Liver (tissue), 9 donors: ENCODE measurements around the gene HRH2. TPM values are rescaled to one million over a fixed set of nuclear protein-coding genes. Genes with fewer than 3 reads are reported as not detected.

ENCODE experiments used
- DNase-seq: peaks from one replicate; pipeline ENCODE4 v3.0.0-alpha.2; 2017; ENCODE audit warnings: low spot score
- H3K27ac ChIP-seq, 2 donors: one replicate each; pipeline ENCODE4 v1.7.0; 2013; ENCODE audit warnings: inconsistent platforms in 2 of 2, low read length in 2 of 2, control low read depth in 1 of 2, low read depth in 1 of 2, mild to moderate bottlenecking in 1 of 2
- H3K27me3 ChIP-seq, 4 donors: one replicate each; pipeline versions ENCODE4 v1.6.1 to v1.7.0; 2013; ENCODE audit warnings: low read length in 3 of 4, inconsistent platforms in 1 of 4, mild to moderate bottlenecking in 1 of 4, moderate library complexity in 1 of 4; ENCODE audit not compliant: control insufficient read depth in 4 of 4, insufficient read depth in 4 of 4
- H3K36me3 ChIP-seq, 4 donors: one replicate each; pipeline versions ENCODE4 v1.6.1 to v1.7.0; 2013; ENCODE audit warnings: low read length in 3 of 4, mild to moderate bottlenecking in 3 of 4, low read depth in 1 of 4, moderate library complexity in 1 of 4; ENCODE audit not compliant: control insufficient read depth in 4 of 4, insufficient read depth in 3 of 4
- H3K4me1 ChIP-seq, 4 donors: one replicate each; pipeline versions ENCODE4 v1.6.1 to v1.7.0; 2013; ENCODE audit warnings: low read length in 3 of 4, mild to moderate bottlenecking in 3 of 4, moderate library complexity in 1 of 4; ENCODE audit not compliant: control insufficient read depth in 4 of 4, insufficient read depth in 4 of 4
- H3K4me3 ChIP-seq, 3 donors: one replicate each; pipeline versions ENCODE4 v1.6.1 to v1.7.0; 2013; ENCODE audit warnings: low read length in 3 of 3, control low read depth in 1 of 3, low read depth in 1 of 3, mild to moderate bottlenecking in 1 of 3
- H3K9ac ChIP-seq, 2 donors: one replicate each; pipeline ENCODE4 v1.7.0; 2013; ENCODE audit warnings: low read length in 2 of 2, mild to moderate bottlenecking in 2 of 2, moderate library complexity in 2 of 2, control low read depth in 1 of 2, low read depth in 1 of 2
- H3K9me3 ChIP-seq, 4 donors: one replicate each; pipeline versions ENCODE4 v1.6.1 to v1.7.0; 2013; ENCODE audit warnings: low read length in 3 of 4; ENCODE audit not compliant: control insufficient read depth in 4 of 4
- EGR1 ChIP-seq, 2 donors: IDR thresholded peaks; 2 replicates each; pipeline ENCODE4 v1.6.1; 2016 to 2018; ENCODE audit warnings: antibody characterized with exemption in 2 of 2, low read depth in 2 of 2
- FOXA1 ChIP-seq: IDR thresholded peaks from 2 replicates; pipeline ENCODE4 v1.6.1; 2016; ENCODE audit warnings: antibody characterized with exemption
- FOXA2 ChIP-seq: IDR thresholded peaks from 2 replicates; pipeline ENCODE4 v1.6.1; 2016; ENCODE audit warnings: antibody characterized with exemption
- GABPA ChIP-seq, 2 donors: IDR thresholded peaks in 1 of 2; conservative IDR thresholded peaks in 1 of 2; 2 replicates each; pipeline ENCODE4 v1.6.1; 2016; ENCODE audit warnings: antibody characterized with exemption in 2 of 2, mild to moderate bottlenecking in 1 of 2, moderate library complexity in 1 of 2
- HNF4A ChIP-seq, 2 donors: conservative IDR thresholded peaks; 2 replicates each; pipeline ENCODE4 v1.6.1; 2016; ENCODE audit warnings: antibody characterized with exemption in 2 of 2, mild to moderate bottlenecking in 2 of 2
- JUND ChIP-seq, 2 donors: IDR thresholded peaks; 2 replicates each; pipeline ENCODE4 v1.6.1; 2016; ENCODE audit warnings: antibody characterized with exemption in 2 of 2
- NR2F2 ChIP-seq: IDR thresholded peaks from 2 replicates; pipeline ENCODE4 v1.6.1; 2016; ENCODE audit warnings: antibody characterized with exemption
- RAD21 ChIP-seq, 2 donors: IDR thresholded peaks; 2 replicates each; pipeline ENCODE4 v1.6.1; 2016; ENCODE audit warnings: antibody characterized with exemption in 2 of 2, mild to moderate bottlenecking in 2 of 2
- RXRA ChIP-seq, 2 donors: IDR thresholded peaks; 2 replicates each; pipeline ENCODE4 v1.6.1; 2017 to 2018; ENCODE audit warnings: antibody characterized with exemption in 2 of 2, mild to moderate bottlenecking in 1 of 2
- SP1 ChIP-seq: IDR thresholded peaks from 2 replicates; pipeline ENCODE4 v1.6.1; 2018; ENCODE audit warnings: antibody characterized with exemption, mild to moderate bottlenecking
- TAF1 ChIP-seq: conservative IDR thresholded peaks from 2 replicates; pipeline ENCODE4 v1.6.1; 2016; ENCODE audit warnings: antibody characterized with exemption, mild to moderate bottlenecking
- YY1 ChIP-seq: IDR thresholded peaks from 2 replicates; pipeline ENCODE4 v1.6.1; 2016; ENCODE audit warnings: antibody characterized with exemption, mild to moderate bottlenecking
- WGBS: extraction: QIAGEN DNeasy Blood & Tissue Kit; methylation state at CpG from one replicate; pipeline ENCODE4 v1.1.7; 2013; 5-methylcytosine and 5-hydroxymethylcytosine counted together
- polyA plus RNA-seq, 2 donors: library from polyadenylated mRNA; stranded (reverse) in 1 of 2; unstranded in 1 of 2; fragments of 200-250 nt in 1 of 2; fragments of >200 nt in 1 of 2; fragmentation: Nextera tagmentation in 1 of 2; extraction: Ambion mirVana in 1 of 2; gene quantifications; one replicate each; pipeline versions ENCODE4 v1.2.1 to v1.2.3, GENCODE V29; 2013 to 2015
- total RNA-seq, 2 donors: library from RNA; depleted of rRNA; stranded (reverse); fragments of >200 nt; gene quantifications; one replicate each; pipeline ENCODE4 v1.2.3, GENCODE V29; 2014
- TF ChIP-seq, protein P1 (sequence below): IDR thresholded peaks from 2 replicates; pipeline ENCODE4 v1.6.1; 2016; ENCODE audit warnings: antibody characterized with exemption
- TF ChIP-seq, protein P2 (sequence below): IDR thresholded peaks from 2 replicates; pipeline ENCODE4 v1.6.1; 2016; ENCODE audit warnings: antibody characterized with exemption, mild to moderate bottlenecking
- TF ChIP-seq, protein P3 (sequence below): IDR thresholded peaks from 2 replicates; pipeline ENCODE4 v1.6.1; 2016; ENCODE audit warnings: antibody characterized with exemption
- TF ChIP-seq, protein P4 (sequence below): IDR thresholded peaks from 2 replicates; pipeline ENCODE4 v1.6.1; 2016; ENCODE audit warnings: antibody characterized with exemption
- donor health status: healthy.
- donor health status: healthy.
- donor health status: healthy.
- donor health status: healthy.
- donor health status: healthy.

HRH2 gene
- total and polyA plus RNA-seq, 4 donors, result 0.44 to 2.6 (median 1.3) TPM

DNA sequence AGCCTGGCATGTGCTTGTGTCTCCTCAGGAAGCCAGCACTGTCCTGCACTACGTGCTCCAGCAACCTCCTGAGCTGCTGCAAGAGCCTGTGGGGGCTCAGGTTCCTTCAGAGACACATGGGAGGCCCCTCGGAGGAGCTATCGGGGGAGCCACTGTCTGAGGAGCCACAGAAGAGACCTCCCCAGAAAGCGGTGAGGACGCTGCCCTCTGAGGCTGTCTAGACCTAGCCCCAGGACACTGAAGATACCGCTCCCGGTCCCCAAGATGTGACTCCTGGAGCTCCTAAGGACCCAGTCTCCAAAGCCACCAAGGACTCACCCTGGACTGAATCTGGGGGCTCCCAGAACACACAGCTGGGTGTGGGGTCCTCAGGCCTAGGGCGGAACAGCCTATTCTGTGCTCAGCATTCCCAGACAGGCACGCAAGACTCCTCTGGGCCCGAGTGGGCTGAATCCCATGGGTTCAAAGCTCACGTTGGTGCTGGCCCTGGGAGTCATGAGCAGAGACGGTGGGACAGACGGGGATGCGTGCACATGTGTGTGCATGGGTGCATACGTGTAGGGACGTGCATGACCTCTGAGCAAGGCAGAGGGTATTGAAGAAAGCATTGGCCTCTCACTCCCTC, 50.0 kb downstream of the HRH2 start:
- WGBS, result 94% methylated on average over 16 of the region's 16 CpGs
- Histone ChIP-seq H3K4me3 (no peak overlapping the region), H3K27me3 (no peaks in the 10 kb centered on the region), H3K9ac (no peak overlapping the region), H3K27ac (no peak overlapping the region), H3K4me1 (no peaks in the 10 kb centered on the region), H3K36me3 (no peaks in the 10 kb centered on the region), H3K9me3 (no peaks in the 10 kb centered on the region)
- no peak for DNase-seq
- no peak for TF ChIP-seq SP1
- TF ChIP-seq YY1, result no peak

DNA sequence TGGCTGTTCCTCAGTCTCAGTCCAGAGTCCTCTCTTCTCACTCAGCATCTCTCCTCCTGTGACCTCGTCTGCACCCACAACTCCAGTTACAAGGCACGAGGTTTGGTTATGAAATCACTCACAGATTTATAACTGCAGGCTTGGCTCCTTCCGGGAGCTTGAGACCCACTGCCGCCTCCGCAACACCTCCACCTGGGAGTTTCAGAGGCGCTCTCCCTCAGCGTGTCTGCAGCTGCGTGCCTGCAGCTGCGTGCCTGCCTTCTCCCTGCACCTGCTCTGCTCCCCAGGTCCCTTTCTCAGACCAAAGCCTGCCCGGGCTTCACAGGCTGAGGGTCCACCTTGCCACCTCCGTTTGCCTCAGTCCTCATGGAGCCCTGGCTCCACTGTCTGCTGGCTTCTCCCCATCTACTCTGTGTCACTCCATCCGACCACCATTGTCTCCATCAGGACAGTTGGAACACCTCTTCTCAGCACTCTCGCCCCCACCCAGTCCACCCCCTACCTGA, 51.5 kb downstream of the HRH2 start:
- Histone ChIP-seq H3K9ac (no peak overlapping the region), H3K4me1 (no peaks in the 10 kb centered on the region), H3K4me3 (no peak overlapping the region), H3K27ac (no peak overlapping the region), H3K9me3 (peaks cover 0 to 2% (median 0%) of the 10 kb centered on the region in 4 donors), H3K27me3 (no peaks in the 10 kb centered on the region), H3K36me3 (no peaks in the 10 kb centered on the region)
- TF ChIP-seq RXRA (IDR thresholded peaks at IDR 0.05) (no peak), EGR1 (IDR thresholded peaks at IDR 0.05; ENCODE audit: low read depth in 2 of 2) (no peak)
- TF ChIP-seq, protein P1, sequence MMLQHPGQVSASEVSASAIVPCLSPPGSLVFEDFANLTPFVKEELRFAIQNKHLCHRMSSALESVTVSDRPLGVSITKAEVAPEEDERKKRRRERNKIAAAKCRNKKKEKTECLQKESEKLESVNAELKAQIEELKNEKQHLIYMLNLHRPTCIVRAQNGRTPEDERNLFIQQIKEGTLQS, result no peak
- TF ChIP-seq, protein P2, sequence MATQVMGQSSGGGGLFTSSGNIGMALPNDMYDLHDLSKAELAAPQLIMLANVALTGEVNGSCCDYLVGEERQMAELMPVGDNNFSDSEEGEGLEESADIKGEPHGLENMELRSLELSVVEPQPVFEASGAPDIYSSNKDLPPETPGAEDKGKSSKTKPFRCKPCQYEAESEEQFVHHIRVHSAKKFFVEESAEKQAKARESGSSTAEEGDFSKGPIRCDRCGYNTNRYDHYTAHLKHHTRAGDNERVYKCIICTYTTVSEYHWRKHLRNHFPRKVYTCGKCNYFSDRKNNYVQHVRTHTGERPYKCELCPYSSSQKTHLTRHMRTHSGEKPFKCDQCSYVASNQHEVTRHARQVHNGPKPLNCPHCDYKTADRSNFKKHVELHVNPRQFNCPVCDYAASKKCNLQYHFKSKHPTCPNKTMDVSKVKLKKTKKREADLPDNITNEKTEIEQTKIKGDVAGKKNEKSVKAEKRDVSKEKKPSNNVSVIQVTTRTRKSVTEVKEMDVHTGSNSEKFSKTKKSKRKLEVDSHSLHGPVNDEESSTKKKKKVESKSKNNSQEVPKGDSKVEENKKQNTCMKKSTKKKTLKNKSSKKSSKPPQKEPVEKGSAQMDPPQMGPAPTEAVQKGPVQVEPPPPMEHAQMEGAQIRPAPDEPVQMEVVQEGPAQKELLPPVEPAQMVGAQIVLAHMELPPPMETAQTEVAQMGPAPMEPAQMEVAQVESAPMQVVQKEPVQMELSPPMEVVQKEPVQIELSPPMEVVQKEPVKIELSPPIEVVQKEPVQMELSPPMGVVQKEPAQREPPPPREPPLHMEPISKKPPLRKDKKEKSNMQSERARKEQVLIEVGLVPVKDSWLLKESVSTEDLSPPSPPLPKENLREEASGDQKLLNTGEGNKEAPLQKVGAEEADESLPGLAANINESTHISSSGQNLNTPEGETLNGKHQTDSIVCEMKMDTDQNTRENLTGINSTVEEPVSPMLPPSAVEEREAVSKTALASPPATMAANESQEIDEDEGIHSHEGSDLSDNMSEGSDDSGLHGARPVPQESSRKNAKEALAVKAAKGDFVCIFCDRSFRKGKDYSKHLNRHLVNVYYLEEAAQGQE, result no peak
- WGBS, result 75% methylated on average over 13 of the region's 13 CpGs
- no peak for DNase-seq

DNA sequence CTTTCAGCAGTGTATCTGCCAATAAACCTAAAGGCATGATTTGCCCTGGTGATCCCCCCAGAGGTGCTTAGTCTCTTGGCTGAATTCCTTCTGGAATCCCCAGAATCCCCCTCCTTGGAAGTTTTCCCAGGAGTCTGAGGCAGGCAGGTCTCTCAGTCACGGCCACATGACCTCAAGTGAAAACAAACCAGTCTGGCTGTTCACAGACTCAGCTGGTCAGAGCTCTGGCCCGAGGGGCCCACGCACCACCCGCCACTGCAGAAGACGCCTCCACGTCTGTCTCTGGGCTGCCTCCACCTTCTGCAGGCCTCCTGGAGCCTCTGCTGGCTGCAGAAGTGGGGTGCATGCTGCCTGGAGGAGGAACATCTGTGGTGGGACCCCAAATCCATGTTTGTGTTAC, 52.5 kb downstream of the HRH2 start:
- H3K27ac ChIP-seq, result no peak overlapping the region
- H3K9ac ChIP-seq, result no peak overlapping the region
- H3K4me1 ChIP-seq, result no peaks in the 10 kb centered on the region
- DNase-seq, result no peak
- H3K9me3 ChIP-seq, result peaks cover 0 to 2% (median 0%) of the 10 kb centered on the region in 4 donors
- H3K27me3 ChIP-seq, result no peaks in the 10 kb centered on the region
- H3K36me3 ChIP-seq, result no peaks in the 10 kb centered on the region
- H3K4me3 ChIP-seq, result no peak overlapping the region
- 91% methylated on average over 6 of the region's 6 CpGs for WGBS
- no peak for TF ChIP-seq GABPA (IDR thresholded peaks at IDR 0.05 in 1 of 2, conservative IDR thresholded peaks at IDR 0.05 in 1 of 2)
- no peak for TF ChIP-seq HNF4A (conservative IDR thresholded peaks at IDR 0.05)
- TF ChIP-seq, protein P3, sequence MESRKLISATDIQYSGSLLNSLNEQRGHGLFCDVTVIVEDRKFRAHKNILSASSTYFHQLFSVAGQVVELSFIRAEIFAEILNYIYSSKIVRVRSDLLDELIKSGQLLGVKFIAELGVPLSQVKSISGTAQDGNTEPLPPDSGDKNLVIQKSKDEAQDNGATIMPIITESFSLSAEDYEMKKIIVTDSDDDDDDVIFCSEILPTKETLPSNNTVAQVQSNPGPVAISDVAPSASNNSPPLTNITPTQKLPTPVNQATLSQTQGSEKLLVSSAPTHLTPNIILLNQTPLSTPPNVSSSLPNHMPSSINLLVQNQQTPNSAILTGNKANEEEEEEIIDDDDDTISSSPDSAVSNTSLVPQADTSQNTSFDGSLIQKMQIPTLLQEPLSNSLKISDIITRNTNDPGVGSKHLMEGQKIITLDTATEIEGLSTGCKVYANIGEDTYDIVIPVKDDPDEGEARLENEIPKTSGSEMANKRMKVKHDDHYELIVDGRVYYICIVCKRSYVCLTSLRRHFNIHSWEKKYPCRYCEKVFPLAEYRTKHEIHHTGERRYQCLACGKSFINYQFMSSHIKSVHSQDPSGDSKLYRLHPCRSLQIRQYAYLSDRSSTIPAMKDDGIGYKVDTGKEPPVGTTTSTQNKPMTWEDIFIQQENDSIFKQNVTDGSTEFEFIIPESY, result no peak
- TF ChIP-seq, protein P2, result no peak
- no peak for TF ChIP-seq EGR1 (IDR thresholded peaks at IDR 0.05; ENCODE audit: low read depth in 2 of 2)
- no peak for TF ChIP-seq RAD21 (IDR thresholded peaks at IDR 0.05)
- TF ChIP-seq, protein P4, sequence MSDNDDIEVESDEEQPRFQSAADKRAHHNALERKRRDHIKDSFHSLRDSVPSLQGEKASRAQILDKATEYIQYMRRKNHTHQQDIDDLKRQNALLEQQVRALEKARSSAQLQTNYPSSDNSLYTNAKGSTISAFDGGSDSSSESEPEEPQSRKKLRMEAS, result no peak
- no peak for TF ChIP-seq JUND (IDR thresholded peaks at IDR 0.05)
- TF ChIP-seq FOXA2, result no peak
- no peak for TF ChIP-seq YY1
- no peak for TF ChIP-seq NR2F2
- TF ChIP-seq RXRA (IDR thresholded peaks at IDR 0.05), result no peak
- no peak for TF ChIP-seq SP1
- no peak for TF ChIP-seq TAF1
- TF ChIP-seq FOXA1, result no peak
